ENCODE measurements around the gene CST8.

Gene CST8

DNA sequence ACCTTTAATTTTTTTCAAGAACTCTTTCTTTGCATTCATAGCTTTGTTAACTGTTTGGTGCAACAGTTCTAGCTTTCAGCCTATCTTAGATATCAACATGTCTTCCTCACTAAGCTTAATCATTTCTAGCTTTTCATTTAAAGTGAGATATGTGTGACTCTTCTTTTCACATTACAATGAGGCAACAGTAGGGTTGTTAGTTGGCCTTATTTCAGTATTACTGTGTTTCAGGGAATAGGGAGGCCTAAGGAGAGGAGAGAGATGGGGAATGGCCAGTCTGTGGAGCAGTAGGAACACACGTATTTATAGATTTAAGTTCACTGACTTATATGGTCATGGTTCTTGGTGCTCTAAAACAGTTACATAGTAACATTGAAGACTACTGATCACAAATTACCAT lies 41.6 kb downstream of the CST8 start:
- TF ChIP-seq, protein P1, sequence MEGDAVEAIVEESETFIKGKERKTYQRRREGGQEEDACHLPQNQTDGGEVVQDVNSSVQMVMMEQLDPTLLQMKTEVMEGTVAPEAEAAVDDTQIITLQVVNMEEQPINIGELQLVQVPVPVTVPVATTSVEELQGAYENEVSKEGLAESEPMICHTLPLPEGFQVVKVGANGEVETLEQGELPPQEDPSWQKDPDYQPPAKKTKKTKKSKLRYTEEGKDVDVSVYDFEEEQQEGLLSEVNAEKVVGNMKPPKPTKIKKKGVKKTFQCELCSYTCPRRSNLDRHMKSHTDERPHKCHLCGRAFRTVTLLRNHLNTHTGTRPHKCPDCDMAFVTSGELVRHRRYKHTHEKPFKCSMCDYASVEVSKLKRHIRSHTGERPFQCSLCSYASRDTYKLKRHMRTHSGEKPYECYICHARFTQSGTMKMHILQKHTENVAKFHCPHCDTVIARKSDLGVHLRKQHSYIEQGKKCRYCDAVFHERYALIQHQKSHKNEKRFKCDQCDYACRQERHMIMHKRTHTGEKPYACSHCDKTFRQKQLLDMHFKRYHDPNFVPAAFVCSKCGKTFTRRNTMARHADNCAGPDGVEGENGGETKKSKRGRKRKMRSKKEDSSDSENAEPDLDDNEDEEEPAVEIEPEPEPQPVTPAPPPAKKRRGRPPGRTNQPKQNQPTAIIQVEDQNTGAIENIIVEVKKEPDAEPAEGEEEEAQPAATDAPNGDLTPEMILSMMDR (IDR thresholded peaks at IDR 0.05; ENCODE audit: low read depth, low read length, missing control alignments), result no peak
- H3K4me3 ChIP-seq (ENCODE audit: low read depth, low read length), result no peak overlapping the region
- DNase-seq (ENCODE audit: low read depth), result no peak

DNA sequence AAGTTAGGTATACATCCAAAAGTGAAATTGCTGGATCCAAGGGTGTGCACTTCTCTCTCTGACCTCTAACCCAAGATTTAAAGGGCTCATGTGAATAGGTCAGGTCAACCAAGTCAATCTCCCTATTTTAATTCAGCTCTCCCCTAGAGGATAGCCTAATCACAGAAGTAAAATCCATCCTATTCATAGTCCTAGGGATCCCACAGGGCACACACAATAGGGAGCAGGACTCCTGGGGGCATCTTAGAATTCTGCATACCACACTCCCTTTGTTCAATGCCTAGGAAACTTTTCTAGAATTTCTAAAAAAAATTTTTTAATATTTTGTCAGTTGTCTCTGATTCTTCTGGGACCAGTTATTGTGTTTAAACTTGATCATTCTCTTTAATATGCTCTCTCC lies 42.2 kb downstream of the CST8 start:
- no peak for DNase-seq (ENCODE audit: low read depth)
- TF ChIP-seq, protein P1 (IDR thresholded peaks at IDR 0.05; ENCODE audit: low read depth, low read length, missing control alignments), result no peak
- H3K4me3 ChIP-seq (ENCODE audit: low read depth, low read length), result no peak overlapping the region

DNA sequence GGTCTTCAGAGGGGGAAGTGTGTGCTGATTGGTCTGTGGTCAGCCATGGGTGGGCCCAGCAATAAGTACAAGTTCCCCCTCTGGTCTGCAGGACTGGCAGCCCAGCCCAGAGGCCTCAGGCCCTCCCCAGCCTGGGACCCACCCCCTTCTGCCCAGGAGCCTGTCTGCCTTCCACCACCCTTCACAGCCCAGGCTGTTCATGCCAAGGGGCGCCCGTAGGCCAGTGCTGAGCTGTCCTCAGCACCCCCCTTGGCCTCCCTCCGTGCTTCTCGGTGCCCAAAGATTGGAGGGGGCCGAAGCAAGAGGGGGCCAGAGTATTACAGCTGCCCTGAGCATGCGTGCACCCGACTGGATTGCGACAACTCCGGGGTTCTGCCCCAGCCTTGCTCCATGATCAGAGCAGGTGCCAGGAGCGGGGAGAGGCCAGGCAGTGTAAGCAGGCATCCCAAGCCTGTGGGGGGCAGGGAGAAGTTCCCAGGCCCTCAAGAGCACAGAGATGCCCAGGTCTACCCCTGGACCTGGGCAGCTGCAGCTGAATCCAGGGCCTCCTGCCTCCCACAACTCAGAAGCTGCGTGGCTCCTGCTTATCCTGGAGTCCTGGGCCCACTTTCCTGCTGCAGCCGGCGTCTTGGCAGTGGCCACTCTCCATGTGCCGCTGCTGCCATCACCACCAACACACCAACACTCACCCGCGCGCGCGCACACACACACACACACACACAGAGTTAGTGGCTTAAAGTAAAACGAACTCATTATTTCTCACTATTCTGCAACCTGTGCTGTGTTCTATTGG lies 44.1 kb downstream of the CST8 start:
- DNase-seq (ENCODE audit: low read depth), result no peak
- TF ChIP-seq, protein P1 (IDR thresholded peaks at IDR 0.05; ENCODE audit: low read depth, low read length, missing control alignments), result no peak

DNA sequence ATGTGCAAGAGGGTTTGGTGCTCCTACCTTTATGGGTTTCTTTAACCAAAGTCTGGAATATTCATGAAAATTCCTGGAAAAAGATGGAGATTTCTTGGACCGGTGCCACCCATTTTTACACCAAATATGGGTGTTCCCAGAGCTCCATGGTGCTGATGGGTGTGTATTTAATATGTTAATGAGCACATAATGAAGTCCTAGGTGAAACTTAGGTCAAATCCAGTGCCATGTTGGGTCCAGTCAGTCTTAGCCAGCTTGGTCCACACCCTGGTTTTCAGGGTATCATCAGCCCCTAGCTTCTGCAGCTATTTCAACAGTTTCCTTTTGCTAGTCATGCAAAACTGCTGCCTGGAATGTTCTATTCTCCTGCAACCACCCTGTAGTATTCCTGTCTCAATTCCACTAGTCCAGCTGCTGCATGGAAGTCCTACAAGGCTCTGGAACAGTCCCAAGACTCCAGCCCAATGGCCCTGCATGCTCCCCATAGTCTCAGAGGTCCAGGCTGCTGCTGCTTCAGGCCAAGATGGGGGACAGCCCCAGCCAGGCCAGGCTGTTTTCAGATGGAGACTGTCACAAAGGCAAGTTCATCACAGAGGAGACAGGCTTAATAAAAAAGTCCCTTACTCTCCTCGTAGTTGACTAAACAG lies 45.5 kb downstream of the CST8 start:
- DNase-seq (ENCODE audit: low read depth), result no peak
- TF ChIP-seq, protein P1 (IDR thresholded peaks at IDR 0.05; ENCODE audit: low read depth, low read length, missing control alignments), result no peak
- no peak overlapping the region for H3K4me3 ChIP-seq (ENCODE audit: low read depth, low read length)

More for the DNA sequence above, 44.1 kb downstream of the CST8 start:
- H3K4me3 ChIP-seq (ENCODE audit: low read depth, low read length), result no peak overlapping the region

DNA sequence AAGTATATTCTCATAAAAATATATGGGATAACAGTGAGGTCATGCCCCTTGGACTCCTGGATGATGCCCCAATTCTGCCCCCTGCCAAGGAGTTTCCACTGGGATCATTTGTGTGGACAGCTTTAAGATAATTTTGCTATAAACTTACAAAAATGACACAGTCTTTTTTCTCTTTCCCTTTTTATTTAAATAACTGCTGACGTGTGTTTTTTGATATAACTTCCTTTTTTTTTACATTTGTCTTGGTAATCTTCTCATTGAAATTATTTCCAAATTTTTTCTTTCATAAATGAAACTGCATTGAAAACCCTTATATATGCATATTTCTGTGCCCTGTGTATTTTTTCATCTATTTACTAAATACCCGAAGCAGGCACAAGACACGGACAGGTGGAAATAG lies 46.1 kb downstream of the CST8 start:
- TF ChIP-seq, protein P1 (IDR thresholded peaks at IDR 0.05; ENCODE audit: low read depth, low read length, missing control alignments), result no peak
- no peak for DNase-seq (ENCODE audit: low read depth)
- H3K4me3 ChIP-seq (ENCODE audit: low read depth, low read length), result no peak overlapping the region

DNA sequence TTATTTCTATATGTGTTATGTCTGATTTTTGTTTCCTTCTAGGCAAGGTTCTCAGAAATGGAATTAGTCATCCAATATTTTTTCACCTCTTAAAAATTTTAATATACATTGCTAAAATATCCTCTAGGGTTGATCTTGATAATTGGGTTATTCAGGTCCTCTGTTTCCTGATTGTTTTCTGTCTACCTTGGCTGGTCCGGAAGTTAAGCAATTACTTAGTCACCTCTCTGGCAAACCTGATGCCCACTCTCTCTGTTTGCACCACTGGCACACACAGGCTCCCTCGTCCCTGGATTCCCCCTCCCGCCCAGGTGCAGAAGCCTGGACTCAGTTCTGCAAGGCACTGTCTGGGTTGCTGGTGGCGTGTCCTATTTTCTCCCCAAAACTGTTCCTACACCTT lies 49.7 kb downstream of the CST8 start:
- no peak overlapping the region for H3K4me3 ChIP-seq (ENCODE audit: low read depth, low read length)
- DNase-seq (ENCODE audit: low read depth), result no peak
- TF ChIP-seq, protein P1 (IDR thresholded peaks at IDR 0.05; ENCODE audit: low read depth, low read length, missing control alignments), result no peak

Data from GM12864 (cell line).